K562 (cell line): ENCODE data around the gene MYOM3. TPM values are rescaled to one million over a fixed set of nuclear protein-coding genes. Genes with fewer than 3 reads are reported as not detected.

Experiments
- ATAC-seq: fragments of 200-7000 bp; cut with Tn5 transposase; 3 replicates; pipeline ENCODE4 v1.9.1; 2020; ENCODE audit warnings: moderate library complexity
- BruUV-seq: library from RNA; stranded (reverse); fragments of 400-500 nt; replicated peaks from 2 replicates; lab custom pipeline; 2021; lab: Mats Ljungman, UMichigan
- CTCF ChIA-PET: fragments of 300-600 bp; formaldehyde crosslinking; extraction: SDS; loops from one replicate; lab custom pipeline; 2021; ENCODE audit warnings: low intra/inter-chr PET ratio; lab: Yijun Ruan, JAX
- POLR2A ChIA-PET: fragments of 300-600, 350-650 bp; sonication (Branson Sonifier 250); formaldehyde crosslinking; extraction: SDS; loops from one replicate; lab custom pipeline; 2021; ENCODE audit warnings: antibody characterized with exemption, inconsistent platforms; lab: Yijun Ruan, JAX
- DNase-seq, 4 experiments: peaks; one replicate each; pipeline versions ENCODE4 v3.0.0 to v3.0.0-alpha.2; 2011 to 2018; ENCODE audit warnings: low spot score in 3 of 4, mixed read lengths in 3 of 4; ENCODE audit errors: extremely low read depth in 1 of 4
- FAIRE-seq: peaks from 2 replicates; lab custom pipeline; 2011; peaks lifted over from hg19 to GRCh38; lab: Jason Lieb, UNC
- H2AFZ ChIP-seq: 2 replicates; pipeline ENCODE4 v1.6.0; 2011; ENCODE audit warnings: low read depth, low read length, control low read depth, inconsistent platforms
- H3K27ac ChIP-seq: fragments of 200-600 bp; 3 replicates; pipeline ENCODE4 v1.8.0; 2011; ENCODE audit warnings: low read depth, mild to moderate bottlenecking, control low read depth, inconsistent platforms, low read length, moderate library complexity, mixed read lengths; ENCODE audit errors: extremely low read depth
- H3K27me3 ChIP-seq, 2 experiments: fragments of 300-600 bp in 1 of 2; 2 replicates in 1 of 2; 3 replicates in 1 of 2; pipeline versions ENCODE4 v1.6.0 to v1.8.0; 2011; ENCODE audit warnings: inconsistent platforms in 2 of 2, low read length in 2 of 2, mild to moderate bottlenecking in 1 of 2, mixed read lengths in 1 of 2, moderate library complexity in 1 of 2; ENCODE audit not compliant: control insufficient read depth in 2 of 2, insufficient read depth in 2 of 2
- H3K36me3 ChIP-seq: fragments of 300-600 bp; 3 replicates; pipeline ENCODE4 v1.8.0; 2011; ENCODE audit warnings: mild to moderate bottlenecking, low read length, inconsistent platforms; ENCODE audit not compliant: control insufficient read depth, insufficient read depth
- H3K4me1 ChIP-seq, 2 experiments: fragments of 200-600 bp in 1 of 2; replicated peaks in 1 of 2; 2 replicates in 1 of 2; 3 replicates in 1 of 2; pipeline versions ENCODE4 v1.5.1 to v1.8.0; 2011; ENCODE audit warnings: inconsistent platforms in 2 of 2, low read length in 2 of 2, mild to moderate bottlenecking in 1 of 2, mixed read lengths in 1 of 2, moderate library complexity in 1 of 2; ENCODE audit not compliant: control insufficient read depth in 2 of 2, insufficient read depth in 2 of 2
- H3K4me2 ChIP-seq: 2 replicates; pipeline ENCODE4 v1.6.1; 2011; ENCODE audit warnings: low read length, control low read depth, inconsistent platforms, mixed read lengths; ENCODE audit not compliant: insufficient read depth
- H3K4me3 ChIP-seq: fragments of 200-600 bp; sonication (generic), shearing (Covaris generic); 2 replicates; pipeline ENCODE4 v1.5.1; 2016; ENCODE audit warnings: control low read depth, inconsistent platforms
- H3K79me2 ChIP-seq: fragments of 200-600 bp; 3 replicates; pipeline ENCODE4 v1.8.0; 2011; ENCODE audit warnings: low read length, inconsistent platforms; ENCODE audit not compliant: control insufficient read depth, insufficient read depth
- H3K9ac ChIP-seq, 2 experiments: 2 replicates each; pipeline versions ENCODE4 v1.6.0 to v1.6.1; 2011; ENCODE audit warnings: low read depth in 2 of 2, low read length in 2 of 2, control low read depth in 1 of 2, inconsistent platforms in 1 of 2, mild to moderate bottlenecking in 1 of 2, mixed read lengths in 1 of 2; ENCODE audit not compliant: insufficient read depth in 1 of 2
- H3K9me1 ChIP-seq: one replicate; pipeline ENCODE4 v1.6.0; 2011; ENCODE audit warnings: inconsistent platforms, mild to moderate bottlenecking, low read length, moderate library complexity; ENCODE audit not compliant: control insufficient read depth, insufficient read depth
- H3K9me3 ChIP-seq: replicated peaks from 2 replicates; pipeline ENCODE4 v1.5.1; 2011; ENCODE audit warnings: low read depth, low read length, inconsistent platforms; ENCODE audit not compliant: control insufficient read depth, insufficient read depth
- H4K20me1 ChIP-seq: replicated peaks from 2 replicates; pipeline ENCODE4 v1.6.1; 2011; ENCODE audit warnings: low read length, inconsistent platforms, mixed read lengths; ENCODE audit not compliant: control insufficient read depth, insufficient read depth
- BCOR ChIP-seq: fragments of 450-650 bp; IDR thresholded peaks from 2 replicates; pipeline ENCODE4 v1.6.1; 2016
- CHD1 ChIP-seq: fragments of 200-600 bp; sonication (generic); IDR thresholded peaks from one replicate; pipeline ENCODE4 v1.6.1; 2012; ENCODE audit warnings: mild to moderate bottlenecking, moderate library complexity, low read length, inconsistent platforms
- EGR1 ChIP-seq: fragments of 450-650 bp; conservative IDR thresholded peaks from 2 replicates; pipeline ENCODE4 v1.6.1; 2017; ENCODE audit warnings: mild to moderate bottlenecking
- FOS ChIP-seq: IDR thresholded peaks from 3 replicates; pipeline ENCODE4 v1.6.1; 2011; ENCODE audit not compliant: insufficient read length; ENCODE audit errors: extremely low read depth
- LARP7 ChIP-seq: fragments of 450-650 bp; IDR thresholded peaks from 2 replicates; pipeline ENCODE4 v1.6.1; 2016
- MTA3 ChIP-seq: fragments of 450-650 bp; formaldehyde crosslinking; IDR thresholded peaks from 2 replicates; pipeline ENCODE4 v1.6.1; 2017; ENCODE audit warnings: mild to moderate bottlenecking, borderline replicate concordance
- SMARCB1 ChIP-seq: IDR thresholded peaks from 2 replicates; pipeline ENCODE4 v1.6.1; 2011; ENCODE audit warnings: improper control_type of control experiment, low read depth; ENCODE audit not compliant: insufficient read length
- STAT5B ChIP-seq: fragments of 250-450 bp; sonication (Bioruptor Pico); IDR thresholded peaks from 2 replicates; pipeline ENCODE4 v1.8.0; 2021; ENCODE audit warnings: mild to moderate bottlenecking, inconsistent platforms
- TEAD1 ChIP-seq, 2 experiments: fragments of 450-650 bp in 1 of 2; sonication (generic) in 1 of 2; formaldehyde crosslinking; IDR thresholded peaks; 2 replicates each; pipeline versions ENCODE4 v1.4.0 to v1.8.0; 2020 to 2022; ENCODE audit warnings: mild to moderate bottlenecking in 2 of 2, missing genetic modification reagents in 1 of 2
- ZNF140 ChIP-seq: fragments of 250-450 bp; sonication (Bioruptor Pico); IDR thresholded peaks from 2 replicates; pipeline ENCODE4 v1.8.0; 2021; ENCODE audit warnings: moderate library complexity, mild to moderate bottlenecking, inconsistent platforms
- ZNF707 ChIP-seq: fragments of 250-450 bp; sonication (Bioruptor Pico); conservative IDR thresholded peaks from 2 replicates; pipeline ENCODE4 v1.8.0; 2022; ENCODE audit warnings: inconsistent platforms, mild to moderate bottlenecking, moderate library complexity
- WGBS: fragments of 100-300 bp; shearing (Covaris generic); methylation state at CpG from one replicate; pipeline ENCODE4 v1.1.6; 2016; ENCODE audit warnings: low coverage, mixed read lengths; ENCODE audit not compliant: insufficient coverage; ENCODE audit errors: missing lambda C conversion rate; 5-methylcytosine and 5-hydroxymethylcytosine counted together
- in situ Hi-C: fragments of 300-500 bp; cut with MboI; formaldehyde crosslinking; loops from 4 replicates; pipeline ENCODE4 v1.15.0; 2018; ENCODE audit warnings: inconsistent platforms, mixed read lengths
- intact Hi-C: fragments of 100-400 bp; cut with micrococcal nuclease; formaldehyde crosslinking; loops from 2 replicates; pipeline ENCODE4 v1.14.2; 2022
- polyA plus RNA-seq, 8 experiments: library from polyadenylated mRNA; depleted of rRNA in 4 of 8; stranded (reverse) in 5 of 8; unstranded in 3 of 8; fragments of >200 nt; fragmentation: Nextera tagmentation in 2 of 8; fragmentation: Illumina TruSeq in 1 of 8; extraction: Ambion mirVana in 2 of 8; extraction: Trizol in 1 of 8; gene quantifications; 2 replicates each; pipeline versions ENCODE4 v1.2.1 to v1.2.3, GENCODE V29; 2011 to 2014; ENCODE audit warnings: inconsistent platforms in 1 of 8, missing spikeins in 1 of 8
- total RNA-seq, 7 experiments: library from RNA; depleted of rRNA in 6 of 7; stranded (reverse); fragments of >200 nt in 6 of 7; fragmentation: Illumina TruSeq in 2 of 7; extraction: Trizol in 2 of 7; gene quantifications; 2 replicates each; pipeline versions ENCODE4 v1.2.1 to v1.2.3, GENCODE V29; 2011 to 2021; ENCODE audit warnings: low replicate concordance in 1 of 7
- TF ChIP-seq, protein P1 (sequence below), 2 experiments: fragments of 450-650 bp; IDR thresholded peaks; 2 replicates each; pipeline ENCODE4 v1.6.1; 2018; ENCODE audit warnings: mild to moderate bottlenecking in 2 of 2, low read depth in 1 of 2; ENCODE audit not compliant: partially characterized antibody in 2 of 2
- TF ChIP-seq, protein P2 (sequence below): fragments of 250-450 bp; sonication (Bioruptor Pico); IDR thresholded peaks from 2 replicates; pipeline ENCODE4 v1.5.0; 2021

Gene MYOM3
- total and polyA plus RNA-seq, 9 of the 15 experiments (the other 6 are each of a cell fraction or from before 2014, with no cell fraction given), result 0.01 TPM; not detected in 8

- in situ Hi-C loops, result no loop called here
- WGBS, result 4% methylated on average over 13 of the region's 13 CpGs
- ATAC-seq, result no peak; the same call in 2 of the 3 replicates
- no peak overlapping the region for H3K4me3 ChIP-seq
- H3K27me3 ChIP-seq, result peaks cover 68 to 89% of the 10 kb centered on the region in 2 experiments
- no peaks in the 10 kb centered on the region for H3K79me2 ChIP-seq
- H3K36me3 ChIP-seq, result no peaks in the 10 kb centered on the region
- POLR2A ChIA-PET, result interaction anchor here (1.5 kb wide), 1 partner anchor 14 kb away, joined by 3 read pairs; no protein-coding TSS in a partner anchor
- H3K27ac ChIP-seq, result no peak overlapping the region
- H3K9me3 ChIP-seq, result no peaks in the 10 kb centered on the region
- TF ChIP-seq STAT5B (CRISPR knock-in tag), result no peak
- H3K4me1 ChIP-seq, result no peaks in the 10 kb centered on the region
- H3K9me1 ChIP-seq, result no peaks in the 10 kb centered on the region
- BruUV-seq, result no TSS peak
- H3K9ac ChIP-seq, result peak overlapping the region in 1 of 2 experiments; percentile 45; a peak in 1 of 4 replicates
- H3K4me2 ChIP-seq, result no peak overlapping the region
- no peak for FAIRE-seq
- intact Hi-C loops, result no loop called here
- H4K20me1 ChIP-seq, result peaks cover 8% of the 10 kb centered on the region; the same call in 1 of the 2 replicates
- CTCF ChIA-PET, result no interaction called here
- no peak for DNase-seq
- no peak overlapping the region for H2AFZ ChIP-seq
Observed at GRCh38 chr1:24057171-24057570, 54.8 kb downstream of the MYOM3 start.

DNA sequence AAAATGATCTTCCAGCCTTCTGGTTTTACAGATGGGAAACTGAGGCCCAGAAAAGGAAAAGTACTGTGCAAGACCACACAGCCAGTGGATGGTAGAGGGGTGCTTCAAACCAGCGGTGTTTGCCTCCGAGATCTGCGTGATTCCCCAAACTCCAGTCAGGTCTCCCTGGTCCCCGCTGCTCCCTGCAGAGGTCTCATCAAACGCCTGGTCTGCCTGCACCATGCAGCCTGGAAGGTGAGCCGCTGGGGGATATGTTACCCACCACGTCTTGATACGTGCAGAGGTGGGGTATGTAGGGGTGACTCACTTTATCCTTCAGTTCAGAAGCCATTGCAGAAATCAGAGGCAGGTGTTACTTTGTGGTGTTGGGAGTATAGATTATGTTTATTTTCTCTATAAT is 56.3 kb downstream of the MYOM3 start:
- peaks cover 8% of the 10 kb centered on the region; the same call in 1 of the 2 replicates for H4K20me1 ChIP-seq
- no peaks in the 10 kb centered on the region for H3K79me2 ChIP-seq
- no peak overlapping the region for H3K4me2 ChIP-seq
- H3K4me1 ChIP-seq, result no peaks in the 10 kb centered on the region
- in situ Hi-C loops (no loop called here), intact Hi-C loops (no loop called here)
- no peak overlapping the region for H3K4me3 ChIP-seq
- no peak overlapping the region for H3K9ac ChIP-seq
- no TSS peak for BruUV-seq
- FAIRE-seq (no peak), DNase-seq (no peak), ATAC-seq (no peak)
- no peaks in the 10 kb centered on the region for H3K36me3 ChIP-seq
- ChIA-PET POLR2A (interaction anchor here (0.7 kb wide), 1 partner anchor 785 kb away, joined by 3 read pairs; no protein-coding TSS in a partner anchor), CTCF (no interaction called here)
- no peaks in the 10 kb centered on the region for H3K9me3 ChIP-seq
- H3K27me3 ChIP-seq, result peaks cover 61 to 80% of the 10 kb centered on the region in 2 experiments
- no peaks in the 10 kb centered on the region for H3K9me1 ChIP-seq
- H3K27ac ChIP-seq, result no peak overlapping the region
- no peak overlapping the region for H2AFZ ChIP-seq
- WGBS, result 0% methylated on average over 8 of the region's 8 CpGs
- no peak for TF ChIP-seq TEAD1 (CRISPR knock-in tag; IDR thresholded peaks at IDR 0.05)
- no peak for TF ChIP-seq BCOR
- no peak for TF ChIP-seq EGR1
- TF ChIP-seq CHD1, result no peak
- TF ChIP-seq LARP7, result no peak
- TF ChIP-seq FOS, result no peak
- TF ChIP-seq, protein P1, sequence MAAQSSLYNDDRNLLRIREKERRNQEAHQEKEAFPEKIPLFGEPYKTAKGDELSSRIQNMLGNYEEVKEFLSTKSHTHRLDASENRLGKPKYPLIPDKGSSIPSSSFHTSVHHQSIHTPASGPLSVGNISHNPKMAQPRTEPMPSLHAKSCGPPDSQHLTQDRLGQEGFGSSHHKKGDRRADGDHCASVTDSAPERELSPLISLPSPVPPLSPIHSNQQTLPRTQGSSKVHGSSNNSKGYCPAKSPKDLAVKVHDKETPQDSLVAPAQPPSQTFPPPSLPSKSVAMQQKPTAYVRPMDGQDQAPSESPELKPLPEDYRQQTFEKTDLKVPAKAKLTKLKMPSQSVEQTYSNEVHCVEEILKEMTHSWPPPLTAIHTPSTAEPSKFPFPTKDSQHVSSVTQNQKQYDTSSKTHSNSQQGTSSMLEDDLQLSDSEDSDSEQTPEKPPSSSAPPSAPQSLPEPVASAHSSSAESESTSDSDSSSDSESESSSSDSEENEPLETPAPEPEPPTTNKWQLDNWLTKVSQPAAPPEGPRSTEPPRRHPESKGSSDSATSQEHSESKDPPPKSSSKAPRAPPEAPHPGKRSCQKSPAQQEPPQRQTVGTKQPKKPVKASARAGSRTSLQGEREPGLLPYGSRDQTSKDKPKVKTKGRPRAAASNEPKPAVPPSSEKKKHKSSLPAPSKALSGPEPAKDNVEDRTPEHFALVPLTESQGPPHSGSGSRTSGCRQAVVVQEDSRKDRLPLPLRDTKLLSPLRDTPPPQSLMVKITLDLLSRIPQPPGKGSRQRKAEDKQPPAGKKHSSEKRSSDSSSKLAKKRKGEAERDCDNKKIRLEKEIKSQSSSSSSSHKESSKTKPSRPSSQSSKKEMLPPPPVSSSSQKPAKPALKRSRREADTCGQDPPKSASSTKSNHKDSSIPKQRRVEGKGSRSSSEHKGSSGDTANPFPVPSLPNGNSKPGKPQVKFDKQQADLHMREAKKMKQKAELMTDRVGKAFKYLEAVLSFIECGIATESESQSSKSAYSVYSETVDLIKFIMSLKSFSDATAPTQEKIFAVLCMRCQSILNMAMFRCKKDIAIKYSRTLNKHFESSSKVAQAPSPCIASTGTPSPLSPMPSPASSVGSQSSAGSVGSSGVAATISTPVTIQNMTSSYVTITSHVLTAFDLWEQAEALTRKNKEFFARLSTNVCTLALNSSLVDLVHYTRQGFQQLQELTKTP (IDR thresholded peaks at IDR 0.05; ENCODE audit: low read depth in 1 of 2, partially characterized antibody in 2 of 2), result no peak
- TF ChIP-seq ZNF707, result no peak
- TF ChIP-seq SMARCB1, result no peak
- no peak for TF ChIP-seq ZNF140 (CRISPR knock-in tag)
- TF ChIP-seq, protein P2, sequence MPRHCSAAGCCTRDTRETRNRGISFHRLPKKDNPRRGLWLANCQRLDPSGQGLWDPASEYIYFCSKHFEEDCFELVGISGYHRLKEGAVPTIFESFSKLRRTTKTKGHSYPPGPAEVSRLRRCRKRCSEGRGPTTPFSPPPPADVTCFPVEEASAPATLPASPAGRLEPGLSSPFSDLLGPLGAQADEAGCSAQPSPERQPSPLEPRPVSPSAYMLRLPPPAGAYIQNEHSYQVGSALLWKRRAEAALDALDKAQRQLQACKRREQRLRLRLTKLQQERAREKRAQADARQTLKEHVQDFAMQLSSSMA (CRISPR knock-in tag), result no peak
- TF ChIP-seq MTA3, result no peak
